ENCODE results near the gene C1orf21.

The C1orf21 gene

DNA sequence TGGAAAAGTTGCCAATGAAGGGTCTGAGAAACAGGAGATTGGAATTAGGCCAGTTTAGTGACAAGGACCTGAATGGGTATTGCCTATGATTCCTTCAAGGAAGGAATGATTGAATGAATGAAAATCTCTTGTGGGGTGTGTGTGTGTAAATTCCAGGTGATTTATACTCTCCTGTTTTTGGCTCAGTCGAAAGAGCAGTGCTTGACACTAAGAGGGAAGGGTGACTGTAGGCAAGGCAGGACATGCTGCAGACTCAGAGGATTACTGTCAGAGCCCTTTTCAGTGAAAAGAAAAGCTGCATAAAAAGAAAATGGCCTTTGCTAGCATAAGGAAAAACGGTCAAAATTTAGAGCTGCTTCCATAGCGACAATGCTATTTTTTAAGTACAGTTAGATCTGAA, 30.1 kb downstream of the C1orf21 start:
- no peak for FAIRE-seq

DNA sequence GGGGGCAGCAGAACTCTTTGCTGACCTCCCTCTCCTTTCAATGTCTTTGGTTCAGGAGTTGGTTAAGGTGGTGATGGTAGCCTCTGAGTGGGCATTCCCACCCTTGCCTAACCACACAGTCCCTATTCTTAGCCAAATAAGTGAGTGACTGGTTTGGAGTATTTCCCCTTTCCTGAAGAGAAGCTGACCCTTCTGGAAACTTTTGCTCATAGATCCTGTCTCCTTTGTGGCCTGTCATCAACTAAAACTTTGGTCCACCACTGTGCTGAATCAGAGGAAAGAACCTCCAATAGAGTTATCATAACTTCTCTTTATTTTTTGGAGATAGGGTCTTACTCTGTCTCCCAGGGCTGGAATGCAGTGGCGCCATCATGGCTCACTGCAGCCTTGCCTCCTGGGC, 31.1 kb downstream of the C1orf21 start:
- no peak for FAIRE-seq

DNA sequence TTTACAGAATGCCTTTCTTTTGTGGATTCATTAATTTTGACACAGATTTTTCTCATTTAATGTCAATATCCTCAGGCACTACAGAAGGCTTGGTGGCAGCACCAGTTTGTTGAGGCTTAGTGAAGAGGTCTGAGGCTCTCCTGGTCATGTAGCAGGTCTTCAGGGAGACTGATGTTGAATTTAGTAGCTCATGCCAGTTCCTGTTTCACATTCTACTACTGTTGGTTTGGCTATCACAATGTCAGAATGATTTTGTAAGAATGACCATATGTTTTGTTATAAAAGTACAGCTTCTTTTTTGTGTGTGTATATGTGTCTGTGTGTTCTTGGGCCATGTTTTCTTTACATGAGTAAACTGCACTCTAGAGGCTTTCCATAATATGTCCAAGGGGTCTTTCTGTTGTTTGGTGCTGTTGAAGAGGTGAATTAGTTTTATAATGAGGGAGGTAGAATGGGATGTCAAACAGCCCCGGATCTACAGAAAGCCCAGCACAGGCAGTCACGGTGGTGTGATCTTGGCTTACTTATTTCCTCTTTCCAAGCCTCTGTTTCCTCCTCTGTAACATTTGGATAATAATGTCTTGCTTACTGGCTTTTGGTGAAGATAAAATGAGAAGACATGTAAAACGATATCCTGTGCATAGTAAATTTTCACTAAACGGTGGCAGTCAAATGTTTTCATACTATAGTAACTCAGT, 32.0 kb downstream of the C1orf21 start:
- no peak for FAIRE-seq

DNA sequence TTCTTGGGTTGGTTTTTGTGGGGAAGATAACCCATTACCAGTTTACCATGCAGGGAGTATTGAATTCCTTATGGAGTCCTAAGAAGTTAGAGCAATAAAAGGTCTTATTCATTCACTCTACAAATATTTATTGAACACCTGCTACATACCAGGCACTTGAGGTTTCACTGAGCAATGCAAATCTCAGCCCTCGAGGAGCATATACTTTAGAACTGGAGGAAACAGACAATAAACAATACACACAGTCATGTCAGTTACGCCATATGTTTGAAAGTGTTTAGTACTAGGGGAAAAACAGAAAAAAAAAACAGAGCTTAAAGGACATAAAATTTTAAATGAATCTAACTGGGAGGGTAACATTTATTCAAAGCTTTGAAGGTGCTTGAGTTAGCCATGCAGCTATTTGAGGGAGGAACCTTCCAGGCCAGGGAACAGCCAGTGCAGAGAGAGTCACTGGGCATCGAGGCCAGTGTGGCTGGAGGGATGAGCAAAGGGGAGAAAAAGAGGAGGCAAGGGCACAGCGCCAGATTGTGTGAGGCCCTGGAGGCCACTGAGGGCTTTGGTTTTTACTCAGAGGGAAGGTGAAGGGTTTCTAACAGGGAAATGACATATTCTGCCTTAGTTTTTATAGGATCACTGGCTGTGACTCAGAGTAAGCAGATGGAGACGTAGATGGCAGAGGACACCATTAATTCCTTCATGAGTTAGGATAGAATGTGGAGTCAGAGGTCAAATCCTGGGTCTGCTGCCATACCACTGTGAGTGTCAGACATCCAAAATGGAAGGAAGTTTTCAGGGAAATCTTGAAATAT, 32.7 kb downstream of the C1orf21 start:
- no peak for FAIRE-seq

DNA sequence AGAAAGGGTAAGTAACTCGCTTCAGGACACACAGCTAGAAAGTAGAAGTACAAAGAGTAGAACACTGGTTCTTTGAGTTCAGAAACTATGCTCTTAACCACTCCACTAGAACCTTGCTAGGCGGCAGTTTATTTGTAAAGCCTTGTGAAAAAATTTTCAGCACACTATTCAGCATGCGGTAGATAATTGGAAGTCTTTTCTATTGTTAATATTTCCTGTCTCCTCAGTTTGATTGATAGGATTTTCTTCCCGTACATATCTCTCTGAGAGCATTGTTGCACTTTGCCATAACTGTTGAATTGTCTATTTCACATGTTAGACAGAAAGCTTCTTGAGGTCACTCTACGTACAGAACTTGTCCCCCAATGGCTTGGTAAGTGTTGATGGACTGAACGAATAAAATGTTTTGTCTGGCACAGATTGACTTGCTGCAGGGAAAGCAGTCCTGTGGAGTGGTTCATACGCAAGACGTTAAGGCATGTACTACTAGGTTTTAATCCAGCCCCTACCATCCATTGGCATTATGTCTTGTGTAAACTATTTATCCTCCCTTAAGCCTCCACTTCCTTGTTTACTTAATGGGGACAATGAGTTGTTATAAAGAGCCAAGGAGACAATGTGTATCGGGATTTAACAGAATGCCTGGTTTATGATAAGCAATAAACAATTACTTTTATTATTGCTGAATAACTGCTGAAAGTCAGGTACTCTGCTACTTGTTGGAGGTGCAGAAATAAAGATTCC, 35.8 kb downstream of the C1orf21 start:
- no peak for FAIRE-seq

DNA sequence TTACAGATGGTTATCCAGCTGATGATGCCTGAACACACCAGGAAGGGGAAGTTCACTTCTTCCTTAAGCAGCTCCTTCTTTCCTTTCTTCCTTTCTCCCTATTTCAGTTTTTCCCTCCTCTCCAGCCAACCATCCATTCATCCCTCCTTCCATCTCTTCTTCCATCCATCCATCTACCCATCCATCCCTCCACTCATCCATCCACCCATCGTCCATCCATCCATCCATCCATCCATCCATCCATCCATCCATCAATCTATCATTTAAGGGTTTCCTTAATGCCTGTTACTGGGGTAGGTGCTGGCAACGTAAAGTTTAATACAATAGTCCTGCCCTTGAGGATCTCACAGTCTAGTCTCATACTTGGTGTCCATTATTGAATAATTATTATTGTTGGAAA, 36.8 kb downstream of the C1orf21 start:
- no peak for FAIRE-seq

DNA sequence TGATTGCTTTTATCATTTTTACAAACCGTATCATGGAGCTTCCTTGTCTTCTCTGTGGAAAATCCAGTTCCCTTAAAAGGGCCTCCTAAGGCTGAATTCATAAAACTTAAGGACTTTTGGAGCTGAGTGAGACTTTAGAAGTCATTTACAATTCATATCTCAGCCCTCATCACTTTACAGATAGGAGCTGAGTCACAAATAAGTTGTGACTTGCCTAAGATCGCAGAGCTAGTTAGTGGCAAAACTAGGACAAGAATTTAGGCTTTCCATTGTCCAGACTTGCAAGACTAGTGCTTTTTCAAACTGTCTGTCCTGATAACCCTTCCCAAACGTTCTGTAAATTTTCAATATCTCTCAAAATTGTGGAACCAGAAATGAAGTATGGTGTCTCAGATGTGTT, 37.3 kb downstream of the C1orf21 start:
- FAIRE-seq: no peak

DNA sequence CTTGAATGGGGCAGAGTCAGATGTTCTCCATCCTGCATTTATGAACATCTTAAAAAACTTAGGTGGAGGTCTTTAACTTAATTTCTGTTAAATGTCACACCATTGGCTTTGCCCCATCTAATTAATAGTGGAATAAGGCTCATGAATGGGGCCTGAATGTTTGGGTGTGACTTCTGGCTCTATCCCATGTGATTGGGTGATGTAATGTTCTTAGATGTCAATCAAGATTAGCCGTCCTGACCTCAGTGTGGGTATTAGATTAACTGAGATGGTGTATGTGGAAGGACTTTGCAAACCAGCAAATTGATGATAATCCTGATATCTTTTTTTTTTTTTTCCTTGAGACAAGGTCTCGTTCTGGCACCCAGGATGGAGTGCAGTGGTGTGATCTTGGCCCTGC, 38.1 kb downstream of the C1orf21 start:
- FAIRE-seq: no peak

DNA sequence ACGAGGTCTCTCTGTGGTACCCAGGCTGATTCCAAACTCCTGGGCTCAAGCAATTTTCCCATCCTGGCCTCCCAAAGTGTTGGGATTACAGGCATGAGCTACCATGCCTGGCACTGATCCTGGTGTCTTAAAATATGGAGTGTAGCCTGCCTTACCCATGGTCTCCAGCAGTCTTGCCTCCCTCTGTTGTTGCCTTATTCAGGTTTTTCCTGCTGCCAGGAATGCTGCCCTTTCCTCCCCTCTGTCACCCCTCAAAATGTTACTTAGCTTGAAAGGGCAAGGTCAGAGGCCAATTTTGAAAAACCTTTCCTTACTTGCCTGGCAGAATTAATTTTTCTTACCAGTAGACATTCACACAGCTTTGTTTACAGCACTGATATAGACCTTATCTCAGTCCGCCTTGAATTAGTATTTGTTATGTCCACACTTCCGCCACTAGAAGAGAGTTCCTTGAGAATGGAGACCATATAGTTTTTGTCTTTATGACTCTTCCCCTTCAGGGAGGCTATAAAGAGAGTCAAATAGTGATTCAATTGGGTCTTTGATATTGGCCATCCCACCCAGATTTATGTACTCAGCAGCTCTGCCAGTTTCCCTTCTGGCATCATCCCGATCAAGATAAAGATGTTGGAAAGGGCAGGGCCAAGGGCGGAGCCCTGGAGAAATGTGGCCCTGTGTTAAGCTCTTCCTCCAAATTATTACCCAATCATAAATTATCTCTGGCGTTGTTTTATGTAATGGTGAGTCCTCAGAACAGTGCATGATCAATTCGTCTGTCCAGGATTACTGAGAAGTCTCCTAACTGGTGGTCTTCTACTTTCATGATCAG, 38.8 kb downstream of the C1orf21 start:
- FAIRE-seq: no peak

DNA sequence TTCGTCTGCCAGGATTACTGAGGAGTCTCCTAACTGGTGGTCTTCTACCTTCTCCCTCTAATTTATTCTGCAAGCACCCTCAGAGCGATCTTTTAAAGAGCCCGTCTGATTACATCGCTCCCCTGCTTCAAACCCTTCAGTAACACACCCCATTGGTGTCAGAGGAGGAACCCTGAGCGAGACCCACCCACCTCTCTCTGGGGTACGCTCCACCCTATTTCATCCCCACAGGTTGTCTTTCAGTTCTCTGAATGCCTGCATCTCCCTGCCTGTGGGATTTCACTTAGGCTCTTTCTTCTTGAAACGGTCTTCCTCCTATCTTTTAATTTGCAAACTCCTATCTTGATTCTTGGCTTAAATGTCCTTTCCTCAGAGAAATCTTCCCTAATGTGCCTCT, 39.4 kb downstream of the C1orf21 start:
- FAIRE-seq: no peak

DNA sequence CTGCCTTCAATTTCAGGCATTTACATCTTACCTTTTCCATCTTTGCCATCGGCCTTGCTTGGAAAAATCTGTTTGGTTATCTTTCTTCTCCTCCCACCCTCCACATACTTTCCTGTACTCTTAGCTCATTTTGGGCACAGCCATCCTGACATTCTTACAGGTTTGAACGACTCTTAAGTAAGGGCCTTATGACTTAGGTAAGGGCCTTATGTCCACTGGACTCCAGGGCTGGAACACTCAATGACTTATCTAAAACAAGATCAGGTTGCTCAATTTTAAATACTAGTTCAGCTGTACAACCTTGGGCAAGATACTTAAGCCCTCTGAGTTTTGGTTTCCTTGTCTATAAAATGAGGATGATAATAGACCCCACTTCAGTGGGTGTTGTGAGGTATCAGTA, 40.9 kb downstream of the C1orf21 start:
- no peak for FAIRE-seq

DNA sequence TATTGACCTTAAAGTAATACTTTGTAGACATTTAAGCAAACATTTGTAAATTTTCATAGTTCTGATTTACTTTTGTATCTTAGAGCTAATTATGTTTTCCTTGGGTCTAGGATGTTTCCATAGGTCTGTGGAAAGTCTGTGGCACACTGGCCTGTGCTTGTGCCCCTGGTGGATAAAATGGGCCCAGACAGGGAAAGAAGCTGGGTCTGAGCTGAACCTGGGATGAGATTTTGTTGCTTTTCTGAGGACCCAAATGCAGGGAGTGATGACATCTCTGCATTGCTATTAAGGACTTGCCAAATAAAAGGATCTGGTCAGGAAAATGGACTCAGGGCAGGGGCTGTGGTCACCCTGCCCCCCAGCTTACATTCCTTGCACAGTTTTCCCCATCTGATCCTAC, 41.8 kb downstream of the C1orf21 start:
- no peak for FAIRE-seq

DNA sequence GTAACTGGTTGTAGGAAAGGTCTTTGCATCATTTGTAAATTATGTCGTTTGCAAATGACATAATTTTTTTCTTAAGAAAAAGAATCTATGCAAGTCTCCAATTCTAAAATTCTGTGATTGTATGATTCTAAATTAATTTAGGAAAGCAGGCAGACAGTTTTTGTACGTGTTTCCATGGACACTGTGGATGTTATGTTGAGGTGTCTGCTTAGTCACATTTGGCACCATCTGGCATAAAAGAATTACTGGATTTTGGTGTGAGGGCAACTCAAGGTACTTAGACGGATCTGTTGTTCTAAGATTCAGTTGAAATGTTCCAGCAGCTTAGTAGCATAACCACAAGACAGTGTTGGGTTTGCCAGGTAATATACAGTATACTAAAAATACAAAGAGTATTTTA, 42.5 kb downstream of the C1orf21 start:
- no peak for FAIRE-seq

DNA sequence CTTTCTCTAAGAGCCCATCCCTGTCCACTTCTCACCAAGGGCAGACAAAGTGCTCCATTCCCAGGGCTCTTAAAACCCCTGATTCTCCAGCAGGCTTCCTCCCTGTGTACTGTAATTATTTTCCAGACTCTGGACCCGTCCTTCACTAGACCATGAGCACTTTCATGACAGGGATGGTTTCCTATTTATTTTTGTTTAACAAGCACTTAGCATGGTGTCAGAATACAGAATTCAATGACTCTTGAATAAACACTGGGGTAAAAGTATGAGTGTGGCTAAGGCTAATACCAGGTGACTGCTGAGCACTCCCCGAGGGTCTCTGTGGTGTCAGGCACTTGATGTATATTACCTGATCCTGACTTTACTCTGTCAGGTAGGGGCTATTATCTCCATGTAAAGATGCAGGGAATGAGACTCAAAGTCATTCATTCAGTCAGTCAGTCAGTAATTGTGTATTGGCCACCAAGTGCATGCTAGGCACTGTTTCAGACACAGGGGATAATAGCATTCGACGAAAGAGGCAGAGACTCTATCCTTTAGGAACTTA, 47.2 kb downstream of the C1orf21 start:
- no peak for FAIRE-seq

DNA sequence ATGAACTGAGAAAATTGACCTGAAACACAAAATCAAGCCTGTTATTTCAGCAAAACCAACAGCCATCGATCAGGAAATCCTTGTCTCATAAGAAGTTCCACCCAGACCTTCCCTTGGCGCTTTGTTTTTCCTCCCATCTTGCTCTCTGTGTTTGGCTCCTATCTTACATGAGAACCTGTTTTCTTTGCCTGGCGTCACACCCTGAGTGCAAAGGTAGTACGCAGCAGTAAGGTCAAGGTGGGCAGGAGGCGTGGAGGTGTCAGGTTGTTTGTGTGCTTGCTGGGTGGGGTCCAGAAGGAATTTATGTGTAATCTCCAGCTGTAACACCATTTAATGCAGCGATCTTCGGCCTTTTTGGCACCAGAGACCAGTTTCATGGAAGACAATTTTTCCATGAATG, 50.5 kb downstream of the C1orf21 start:
- FAIRE-seq: no peak

DNA sequence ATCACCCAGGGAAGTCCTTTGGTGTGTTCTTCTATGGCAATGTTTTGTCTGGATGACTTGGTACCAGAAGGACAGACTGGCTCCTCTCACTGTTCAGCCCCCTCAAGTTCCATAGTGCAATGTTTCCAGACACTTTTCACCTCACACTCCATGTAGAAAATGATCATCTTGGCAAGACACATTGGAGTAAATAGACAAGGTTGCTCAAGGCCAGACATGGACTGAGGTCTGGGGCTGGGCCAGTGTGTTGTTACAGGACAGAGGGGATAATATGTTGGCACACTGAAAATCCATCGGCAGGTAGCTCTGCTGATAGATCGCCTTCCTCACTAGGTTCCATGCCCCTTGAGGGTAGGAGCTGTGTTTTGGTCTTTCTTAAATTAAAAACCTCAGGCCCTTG, 51.5 kb downstream of the C1orf21 start:
- FAIRE-seq: no peak

DNA sequence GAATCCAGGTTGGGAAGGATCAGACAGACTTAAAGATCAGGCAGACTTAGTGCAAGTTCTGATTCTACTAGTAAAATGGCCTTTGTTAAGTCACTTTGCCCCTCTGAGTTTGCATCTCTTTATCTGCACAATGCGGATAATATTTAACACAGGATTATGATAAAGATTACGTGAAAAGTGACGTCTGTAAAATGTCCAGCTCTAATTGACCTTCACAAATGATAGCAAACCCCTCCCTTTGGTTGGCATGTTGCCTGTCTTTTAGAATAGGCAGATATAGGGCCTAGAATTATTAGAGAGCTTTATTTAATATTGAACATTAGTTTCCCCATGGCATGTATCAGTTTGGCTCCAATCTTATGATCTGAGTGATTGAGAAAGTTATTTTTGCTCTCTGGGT, 55.4 kb downstream of the C1orf21 start:
- no peak for FAIRE-seq

DNA sequence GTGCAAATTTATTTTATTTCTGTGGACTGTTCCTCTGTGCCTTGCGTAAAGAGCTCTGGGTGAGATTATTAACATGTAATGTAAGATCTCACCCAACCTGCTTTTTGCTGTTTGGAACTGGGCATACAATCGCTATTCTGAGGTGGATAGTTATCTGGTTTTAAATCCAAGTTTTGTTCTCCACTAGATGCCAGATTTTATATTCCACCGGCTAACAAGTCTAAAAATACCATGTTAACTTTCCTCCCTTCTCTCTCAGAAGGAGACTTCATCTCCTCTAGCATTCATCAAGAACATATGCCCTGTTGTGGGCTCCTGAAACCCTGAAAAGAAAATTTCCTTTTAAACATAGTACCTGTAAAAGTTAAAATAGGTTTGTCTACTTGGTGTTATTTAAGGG, 56.4 kb downstream of the C1orf21 start:
- FAIRE-seq: no peak

DNA sequence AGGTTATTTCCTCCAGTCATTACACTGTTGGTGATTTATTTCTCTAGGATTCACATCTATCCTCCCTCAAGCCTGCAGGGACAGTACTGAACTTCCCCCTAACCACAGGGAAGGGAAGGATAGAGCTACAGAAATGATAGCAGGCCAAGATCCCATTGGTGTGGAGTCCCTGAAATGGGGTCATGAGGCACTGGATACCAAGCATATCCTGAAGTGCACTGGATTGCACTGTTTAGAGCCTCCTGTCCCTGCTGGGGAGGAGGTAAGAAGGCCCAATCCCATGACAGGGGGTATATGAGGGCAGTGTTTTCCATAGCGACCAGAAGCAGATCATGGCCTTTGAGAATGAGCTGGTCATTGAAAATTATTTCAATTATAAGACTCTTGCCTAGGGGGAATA, 56.8 kb downstream of the C1orf21 start:
- FAIRE-seq: no peak

DNA sequence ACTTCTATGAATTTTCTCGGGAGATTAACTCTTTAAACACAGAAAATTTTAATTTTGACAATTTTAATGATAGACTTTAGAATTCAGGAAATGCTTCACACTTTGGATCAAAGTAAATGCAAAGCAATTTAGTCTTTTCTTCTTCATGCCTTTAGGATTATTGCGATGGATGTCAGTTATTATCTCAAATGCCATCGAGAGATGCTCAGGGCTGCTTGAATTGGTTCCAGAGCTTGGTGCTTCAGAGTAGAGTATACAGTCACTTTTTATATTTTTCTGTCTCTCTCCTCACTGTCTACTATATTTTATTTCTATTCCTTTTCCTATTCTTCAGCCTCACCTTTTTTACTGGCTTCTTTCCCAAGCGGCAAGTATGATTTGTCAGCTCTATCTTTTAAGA, 59.2 kb downstream of the C1orf21 start:
- no peak for FAIRE-seq

DNA sequence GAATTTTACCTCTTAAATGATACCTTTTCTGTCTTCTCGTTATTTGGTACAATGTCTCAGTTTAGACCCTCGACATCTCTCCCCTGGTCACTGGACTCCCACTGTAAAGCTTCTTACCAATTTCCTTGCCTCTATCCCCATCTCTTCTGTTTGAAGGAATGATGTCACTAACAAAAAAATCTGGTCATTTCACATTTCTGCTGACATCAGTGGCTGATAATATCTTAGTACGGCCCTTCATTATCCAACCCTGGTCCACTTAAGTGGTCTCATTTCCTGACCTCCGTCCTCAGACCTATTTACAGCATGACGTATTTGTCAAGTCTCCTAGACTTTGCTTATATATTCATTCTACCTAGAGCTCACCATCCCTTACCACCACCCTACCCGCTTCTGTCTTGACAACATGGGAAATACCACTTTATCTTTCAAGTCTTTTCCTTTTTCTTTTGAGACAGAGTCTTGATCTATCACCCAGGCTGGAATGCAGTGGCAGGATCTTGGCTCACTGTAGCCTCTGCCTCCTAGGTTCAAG, 60.9 kb downstream of the C1orf21 start:
- FAIRE-seq: no peak

DNA sequence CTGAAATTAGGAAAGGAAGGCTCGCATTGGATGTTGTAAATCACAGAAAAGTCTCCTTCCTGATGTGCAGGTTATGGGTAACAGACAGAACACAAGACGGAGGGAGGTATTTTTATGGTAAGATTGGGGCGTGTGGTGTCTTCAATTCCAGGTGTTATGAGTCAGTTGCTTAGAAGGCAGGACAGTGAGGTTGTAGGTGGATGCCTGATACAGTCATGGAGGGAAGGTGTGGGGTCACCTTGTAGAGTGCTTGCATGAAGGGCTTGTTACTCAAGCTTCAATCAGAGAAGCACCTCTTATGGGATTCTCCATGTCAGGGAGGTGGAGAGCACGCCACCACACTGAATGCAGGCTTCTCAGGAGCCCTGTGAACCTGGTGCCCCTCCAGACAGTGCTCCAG, 63.1 kb downstream of the C1orf21 start:
- FAIRE-seq: no peak

DNA sequence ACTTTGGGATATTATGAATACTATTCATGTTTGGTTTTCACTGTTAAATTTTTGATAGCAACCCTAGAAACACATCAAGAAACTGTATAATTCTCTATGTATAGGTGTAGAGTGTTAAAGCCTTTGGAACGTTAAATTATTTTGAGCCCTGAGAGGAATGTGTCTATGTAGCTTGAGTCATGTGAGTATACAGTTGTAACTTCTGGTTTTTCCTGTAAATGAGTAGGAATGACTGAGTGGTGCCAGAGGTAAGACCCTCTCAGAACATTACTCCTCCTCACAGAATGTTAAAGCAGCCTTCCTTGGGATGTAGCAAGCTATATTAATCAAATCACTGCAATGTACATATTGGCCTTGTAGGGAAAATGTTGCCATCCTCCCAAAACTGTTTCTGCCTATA, 69.0 kb downstream of the C1orf21 start:
- no peak for FAIRE-seq
